Keratinocyte (primary cell): ENCODE measurements around the gene MTOR.

Source experiments
- EZH2 ChIP-seq: IDR thresholded peaks from one replicate; pipeline ENCODE4 v1.6.1; 2012; ENCODE audit warnings: inconsistent platforms, mild to moderate bottlenecking, low read length, moderate library complexity
- TF ChIP-seq, protein P1 (sequence below), 3 experiments: IDR thresholded peaks in 1 of 3; conservative IDR thresholded peaks in 1 of 3; optimal IDR thresholded peaks in 1 of 3; 2 replicates in 2 of 3; 3 replicates in 1 of 3; pipeline versions ENCODE3 to v1.5.1; 2011; ENCODE audit warnings: low read length in 3 of 3, mild to moderate bottlenecking in 3 of 3, moderate library complexity in 2 of 3, control low read depth in 1 of 3, inconsistent platforms in 1 of 3; ENCODE audit not compliant: insufficient read depth in 2 of 3; ENCODE audit errors: extremely low read depth in 1 of 3

DNA sequence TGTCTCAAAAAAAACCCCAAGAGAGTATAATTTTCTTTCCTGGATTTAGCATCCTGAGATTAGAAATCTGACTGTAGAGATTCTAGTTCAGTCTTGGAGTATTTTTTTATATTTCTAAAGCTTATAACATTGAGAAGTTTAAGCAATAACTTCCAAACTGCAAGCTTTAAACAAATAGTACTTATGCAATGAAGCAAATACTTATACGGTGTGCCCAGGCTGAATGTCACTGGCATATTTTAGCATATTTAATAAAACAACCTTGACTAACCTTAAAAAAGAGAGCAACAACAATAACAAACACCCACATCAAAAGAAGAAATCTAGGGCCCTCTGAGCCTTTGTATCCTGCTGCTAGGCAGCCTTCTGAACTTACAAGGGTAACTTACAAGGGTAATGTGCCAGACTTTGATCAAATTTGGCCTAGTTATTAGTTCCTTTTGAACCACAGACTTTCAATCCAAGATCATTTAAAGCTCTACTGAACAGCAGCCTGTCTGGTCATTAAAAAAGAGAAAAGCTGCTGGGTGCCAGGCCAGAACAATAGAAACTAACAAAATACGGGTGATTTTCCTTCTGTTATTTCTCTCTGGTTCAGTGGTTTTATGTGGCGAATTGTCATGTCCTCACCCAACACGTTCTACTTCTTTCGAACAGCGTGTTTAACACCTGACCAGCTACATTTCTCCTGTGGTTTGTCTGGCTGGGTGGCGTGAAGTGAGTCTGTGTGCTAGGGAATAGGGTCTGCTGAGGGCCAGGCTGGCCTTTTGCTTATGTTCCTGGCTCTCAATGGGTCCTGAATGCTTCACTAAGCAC lies 16.2 kb downstream of the MTOR start:
- TF ChIP-seq, protein P1, sequence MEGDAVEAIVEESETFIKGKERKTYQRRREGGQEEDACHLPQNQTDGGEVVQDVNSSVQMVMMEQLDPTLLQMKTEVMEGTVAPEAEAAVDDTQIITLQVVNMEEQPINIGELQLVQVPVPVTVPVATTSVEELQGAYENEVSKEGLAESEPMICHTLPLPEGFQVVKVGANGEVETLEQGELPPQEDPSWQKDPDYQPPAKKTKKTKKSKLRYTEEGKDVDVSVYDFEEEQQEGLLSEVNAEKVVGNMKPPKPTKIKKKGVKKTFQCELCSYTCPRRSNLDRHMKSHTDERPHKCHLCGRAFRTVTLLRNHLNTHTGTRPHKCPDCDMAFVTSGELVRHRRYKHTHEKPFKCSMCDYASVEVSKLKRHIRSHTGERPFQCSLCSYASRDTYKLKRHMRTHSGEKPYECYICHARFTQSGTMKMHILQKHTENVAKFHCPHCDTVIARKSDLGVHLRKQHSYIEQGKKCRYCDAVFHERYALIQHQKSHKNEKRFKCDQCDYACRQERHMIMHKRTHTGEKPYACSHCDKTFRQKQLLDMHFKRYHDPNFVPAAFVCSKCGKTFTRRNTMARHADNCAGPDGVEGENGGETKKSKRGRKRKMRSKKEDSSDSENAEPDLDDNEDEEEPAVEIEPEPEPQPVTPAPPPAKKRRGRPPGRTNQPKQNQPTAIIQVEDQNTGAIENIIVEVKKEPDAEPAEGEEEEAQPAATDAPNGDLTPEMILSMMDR (optimal IDR thresholded peaks at IDR 0.05 in 1 of 3, IDR thresholded peaks at IDR 0.05 in 1 of 3, conservative IDR thresholded peaks at IDR 0.05 in 1 of 3; ENCODE audit: extremely low read depth in 1 of 3, insufficient read depth in 2 of 3, low read length in 3 of 3): no peak
- TF ChIP-seq EZH2: no peak
